Measurements from ENCODE around the gene CDH15.

Gene CDH15

GRCh38 chr16:89171216-89172170, at the start of gene CDH15:
Gene CDH15 (plus strand): TSS chr16:89171748. CDS start chr16:89171832, 84 bp downstream.
- peak; percentile 72 for DNase-seq (ENCODE audit: low read depth)

- DNase-seq (ENCODE audit: low read depth): no peak
These were observed 49.2 kb upstream of the CDH15 start for GRCh38 chr16:89122322-89122851.

GRCh38 chr16:89123001-89123830, 48.3 kb upstream of the CDH15 start:
- DNase-seq (ENCODE audit: low read depth): no peak

- DNase-seq (ENCODE audit: low read depth): no peak
These were observed 47.8 kb upstream of the CDH15 start for GRCh38 chr16:89123831-89124100.

GRCh38 chr16:89129378-89129777, 42.2 kb upstream of the CDH15 start:
- DNase-seq (ENCODE audit: low read depth): no peak

GRCh38 chr16:89130448-89130847, 41.1 kb upstream of the CDH15 start:
- no peak for DNase-seq (ENCODE audit: low read depth)

GRCh38 chr16:89131783-89132182, 39.8 kb upstream of the CDH15 start:
- no peak for DNase-seq (ENCODE audit: low read depth)

GRCh38 chr16:89132194-89133005, 39.1 kb upstream of the CDH15 start:
- DNase-seq (ENCODE audit: low read depth): no peak

- DNase-seq (ENCODE audit: low read depth): no peak
These were observed 38.0 kb upstream of the CDH15 start for GRCh38 chr16:89133457-89134127.

GRCh38 chr16:89134269-89134668, 37.3 kb upstream of the CDH15 start:
- DNase-seq (ENCODE audit: low read depth): no peak

GRCh38 chr16:89135166-89135565, 36.4 kb upstream of the CDH15 start:
- DNase-seq (ENCODE audit: low read depth): no peak

GRCh38 chr16:89135971-89136765, 35.4 kb upstream of the CDH15 start:
- DNase-seq (ENCODE audit: low read depth): no peak

- DNase-seq (ENCODE audit: low read depth): no peak
These were observed 34.6 kb upstream of the CDH15 start for GRCh38 chr16:89136931-89137330.

GRCh38 chr16:89137666-89138512, 33.7 kb upstream of the CDH15 start:
- DNase-seq (ENCODE audit: low read depth): no peak

- no peak for DNase-seq (ENCODE audit: low read depth)
These were observed 33.1 kb upstream of the CDH15 start for GRCh38 chr16:89138513-89138795.

- no peak for DNase-seq (ENCODE audit: low read depth)
These were observed 32.6 kb upstream of the CDH15 start for GRCh38 chr16:89138843-89139520.

- DNase-seq (ENCODE audit: low read depth): no peak
These were observed 31.6 kb upstream of the CDH15 start for GRCh38 chr16:89139907-89140361.

GRCh38 chr16:89140401-89140800, 31.1 kb upstream of the CDH15 start:
- no peak for DNase-seq (ENCODE audit: low read depth)

Data from fibroblast of the conjunctiva (primary cell).